Liver (tissue), 9 donors: ENCODE results near the gene RPL7A. TPM values are rescaled to one million over a fixed set of nuclear protein-coding genes. Genes with fewer than 3 reads are reported as not detected.

ENCODE experiments used
- DNase-seq: peaks from one replicate; pipeline ENCODE4 v3.0.0-alpha.2; 2017; ENCODE audit warnings: low spot score
- H3K27ac ChIP-seq, 2 donors: one replicate each; pipeline ENCODE4 v1.7.0; 2013; ENCODE audit warnings: inconsistent platforms in 2 of 2, low read length in 2 of 2, control low read depth in 1 of 2, low read depth in 1 of 2, mild to moderate bottlenecking in 1 of 2
- H3K27me3 ChIP-seq, 4 donors: one replicate each; pipeline versions ENCODE4 v1.6.1 to v1.7.0; 2013; ENCODE audit warnings: low read length in 3 of 4, inconsistent platforms in 1 of 4, mild to moderate bottlenecking in 1 of 4, moderate library complexity in 1 of 4; ENCODE audit not compliant: control insufficient read depth in 4 of 4, insufficient read depth in 4 of 4
- H3K36me3 ChIP-seq, 4 donors: one replicate each; pipeline versions ENCODE4 v1.6.1 to v1.7.0; 2013; ENCODE audit warnings: low read length in 3 of 4, mild to moderate bottlenecking in 3 of 4, low read depth in 1 of 4, moderate library complexity in 1 of 4; ENCODE audit not compliant: control insufficient read depth in 4 of 4, insufficient read depth in 3 of 4
- H3K4me1 ChIP-seq, 4 donors: one replicate each; pipeline versions ENCODE4 v1.6.1 to v1.7.0; 2013; ENCODE audit warnings: low read length in 3 of 4, mild to moderate bottlenecking in 3 of 4, moderate library complexity in 1 of 4; ENCODE audit not compliant: control insufficient read depth in 4 of 4, insufficient read depth in 4 of 4
- H3K4me3 ChIP-seq, 3 donors: one replicate each; pipeline versions ENCODE4 v1.6.1 to v1.7.0; 2013; ENCODE audit warnings: low read length in 3 of 3, control low read depth in 1 of 3, low read depth in 1 of 3, mild to moderate bottlenecking in 1 of 3
- H3K9ac ChIP-seq, 2 donors: one replicate each; pipeline ENCODE4 v1.7.0; 2013; ENCODE audit warnings: low read length in 2 of 2, mild to moderate bottlenecking in 2 of 2, moderate library complexity in 2 of 2, control low read depth in 1 of 2, low read depth in 1 of 2
- H3K9me3 ChIP-seq, 4 donors: one replicate each; pipeline versions ENCODE4 v1.6.1 to v1.7.0; 2013; ENCODE audit warnings: low read length in 3 of 4; ENCODE audit not compliant: control insufficient read depth in 4 of 4
- ATF3 ChIP-seq: IDR thresholded peaks from 2 replicates; pipeline ENCODE4 v1.6.1; 2016; ENCODE audit warnings: antibody characterized with exemption
- CTCF ChIP-seq: fragments of 150-350 bp; IDR thresholded peaks from 2 replicates; pipeline ENCODE4 v1.5.1; 2017; ENCODE audit warnings: improper control_type of control experiment, low read depth, low read length; ENCODE audit not compliant: missing input control
- EGR1 ChIP-seq, 2 donors: IDR thresholded peaks; 2 replicates each; pipeline ENCODE4 v1.6.1; 2016 to 2018; ENCODE audit warnings: antibody characterized with exemption in 2 of 2, low read depth in 2 of 2
- FOXA1 ChIP-seq: IDR thresholded peaks from 2 replicates; pipeline ENCODE4 v1.6.1; 2016; ENCODE audit warnings: antibody characterized with exemption
- FOXA2 ChIP-seq: IDR thresholded peaks from 2 replicates; pipeline ENCODE4 v1.6.1; 2016; ENCODE audit warnings: antibody characterized with exemption
- GABPA ChIP-seq, 2 donors: IDR thresholded peaks in 1 of 2; conservative IDR thresholded peaks in 1 of 2; 2 replicates each; pipeline ENCODE4 v1.6.1; 2016; ENCODE audit warnings: antibody characterized with exemption in 2 of 2, mild to moderate bottlenecking in 1 of 2, moderate library complexity in 1 of 2
- HNF4A ChIP-seq, 2 donors: conservative IDR thresholded peaks; 2 replicates each; pipeline ENCODE4 v1.6.1; 2016; ENCODE audit warnings: antibody characterized with exemption in 2 of 2, mild to moderate bottlenecking in 2 of 2
- HNF4G ChIP-seq: IDR thresholded peaks from 2 replicates; pipeline ENCODE4 v1.6.1; 2016; ENCODE audit warnings: antibody characterized with exemption
- JUND ChIP-seq, 2 donors: IDR thresholded peaks; 2 replicates each; pipeline ENCODE4 v1.6.1; 2016; ENCODE audit warnings: antibody characterized with exemption in 2 of 2
- MAX ChIP-seq: IDR thresholded peaks from 2 replicates; pipeline ENCODE4 v1.6.1; 2016; ENCODE audit warnings: antibody characterized with exemption
- NR2F2 ChIP-seq: IDR thresholded peaks from 2 replicates; pipeline ENCODE4 v1.6.1; 2016; ENCODE audit warnings: antibody characterized with exemption
- RAD21 ChIP-seq, 2 donors: IDR thresholded peaks; 2 replicates each; pipeline ENCODE4 v1.6.1; 2016; ENCODE audit warnings: antibody characterized with exemption in 2 of 2, mild to moderate bottlenecking in 2 of 2
- RXRA ChIP-seq, 2 donors: IDR thresholded peaks; 2 replicates each; pipeline ENCODE4 v1.6.1; 2017 to 2018; ENCODE audit warnings: antibody characterized with exemption in 2 of 2, mild to moderate bottlenecking in 1 of 2
- SP1 ChIP-seq: IDR thresholded peaks from 2 replicates; pipeline ENCODE4 v1.6.1; 2018; ENCODE audit warnings: antibody characterized with exemption, mild to moderate bottlenecking
- TAF1 ChIP-seq: conservative IDR thresholded peaks from 2 replicates; pipeline ENCODE4 v1.6.1; 2016; ENCODE audit warnings: antibody characterized with exemption, mild to moderate bottlenecking
- YY1 ChIP-seq: IDR thresholded peaks from 2 replicates; pipeline ENCODE4 v1.6.1; 2016; ENCODE audit warnings: antibody characterized with exemption, mild to moderate bottlenecking
- ZBTB33 ChIP-seq: IDR thresholded peaks from 2 replicates; pipeline ENCODE4 v1.6.1; 2016; ENCODE audit warnings: antibody characterized with exemption
- WGBS: extraction: QIAGEN DNeasy Blood & Tissue Kit; methylation state at CpG from one replicate; pipeline ENCODE4 v1.1.7; 2013; 5-methylcytosine and 5-hydroxymethylcytosine counted together
- polyA plus RNA-seq, 2 donors: library from polyadenylated mRNA; stranded (reverse) in 1 of 2; unstranded in 1 of 2; fragments of 200-250 nt in 1 of 2; fragments of >200 nt in 1 of 2; fragmentation: Nextera tagmentation in 1 of 2; extraction: Ambion mirVana in 1 of 2; gene quantifications; one replicate each; pipeline versions ENCODE4 v1.2.1 to v1.2.3, GENCODE V29; 2013 to 2015
- total RNA-seq, 2 donors: library from RNA; depleted of rRNA; stranded (reverse); fragments of >200 nt; gene quantifications; one replicate each; pipeline ENCODE4 v1.2.3, GENCODE V29; 2014
- TF ChIP-seq, protein P1 (sequence below): IDR thresholded peaks from 2 replicates; pipeline ENCODE4 v1.6.1; 2016; ENCODE audit warnings: antibody characterized with exemption, mild to moderate bottlenecking
- donor health status: healthy.
- donor health status: healthy.
- donor health status: healthy.
- donor health status: healthy.
- donor health status: healthy.

RPL7A gene
- total and polyA plus RNA-seq, 4 donors, result 215 to 930 (median 704) TPM

- H3K27me3 ChIP-seq, result no peaks in the 10 kb centered on the region
- no peaks in the 10 kb centered on the region for H3K9me3 ChIP-seq
- TF ChIP-seq YY1 (no peak), RAD21 (IDR thresholded peaks at IDR 0.05) (no peak), NR2F2 (no peak), ZBTB33 (no peak), GABPA (IDR thresholded peaks at IDR 0.05 in 1 of 2, conservative IDR thresholded peaks at IDR 0.05 in 1 of 2) (no peak), ATF3 (no peak), HNF4G (no peak), TAF1 (no peak), HNF4A (conservative IDR thresholded peaks at IDR 0.05) (no peak), EGR1 (IDR thresholded peaks at IDR 0.05; ENCODE audit: low read depth in 2 of 2) (no peak), JUND (IDR thresholded peaks at IDR 0.05) (no peak), FOXA1 (no peak), MAX (no peak), SP1 (no peak), FOXA2 (no peak), CTCF (no peak), RXRA (IDR thresholded peaks at IDR 0.05) (no peak)
- TF ChIP-seq, protein P1, sequence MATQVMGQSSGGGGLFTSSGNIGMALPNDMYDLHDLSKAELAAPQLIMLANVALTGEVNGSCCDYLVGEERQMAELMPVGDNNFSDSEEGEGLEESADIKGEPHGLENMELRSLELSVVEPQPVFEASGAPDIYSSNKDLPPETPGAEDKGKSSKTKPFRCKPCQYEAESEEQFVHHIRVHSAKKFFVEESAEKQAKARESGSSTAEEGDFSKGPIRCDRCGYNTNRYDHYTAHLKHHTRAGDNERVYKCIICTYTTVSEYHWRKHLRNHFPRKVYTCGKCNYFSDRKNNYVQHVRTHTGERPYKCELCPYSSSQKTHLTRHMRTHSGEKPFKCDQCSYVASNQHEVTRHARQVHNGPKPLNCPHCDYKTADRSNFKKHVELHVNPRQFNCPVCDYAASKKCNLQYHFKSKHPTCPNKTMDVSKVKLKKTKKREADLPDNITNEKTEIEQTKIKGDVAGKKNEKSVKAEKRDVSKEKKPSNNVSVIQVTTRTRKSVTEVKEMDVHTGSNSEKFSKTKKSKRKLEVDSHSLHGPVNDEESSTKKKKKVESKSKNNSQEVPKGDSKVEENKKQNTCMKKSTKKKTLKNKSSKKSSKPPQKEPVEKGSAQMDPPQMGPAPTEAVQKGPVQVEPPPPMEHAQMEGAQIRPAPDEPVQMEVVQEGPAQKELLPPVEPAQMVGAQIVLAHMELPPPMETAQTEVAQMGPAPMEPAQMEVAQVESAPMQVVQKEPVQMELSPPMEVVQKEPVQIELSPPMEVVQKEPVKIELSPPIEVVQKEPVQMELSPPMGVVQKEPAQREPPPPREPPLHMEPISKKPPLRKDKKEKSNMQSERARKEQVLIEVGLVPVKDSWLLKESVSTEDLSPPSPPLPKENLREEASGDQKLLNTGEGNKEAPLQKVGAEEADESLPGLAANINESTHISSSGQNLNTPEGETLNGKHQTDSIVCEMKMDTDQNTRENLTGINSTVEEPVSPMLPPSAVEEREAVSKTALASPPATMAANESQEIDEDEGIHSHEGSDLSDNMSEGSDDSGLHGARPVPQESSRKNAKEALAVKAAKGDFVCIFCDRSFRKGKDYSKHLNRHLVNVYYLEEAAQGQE, result no peak
- DNase-seq, result no peak
- H3K4me3 ChIP-seq, result no peak overlapping the region
- peaks cover 0 to 11% (median 5%) of the 10 kb centered on the region in 4 donors for H3K4me1 ChIP-seq
- H3K36me3 ChIP-seq, result no peaks in the 10 kb centered on the region
- no peak overlapping the region for H3K27ac ChIP-seq
- no peak overlapping the region for H3K9ac ChIP-seq
- WGBS, result 91% methylated on average over 4 of the region's 4 CpGs
Observed at GRCh38 chr9:133380734-133381133, 32.7 kb downstream of the RPL7A start.
